Right lobe of liver (tissue), 4 donors: Measurements from ENCODE around the gene ADGRA1.

Experiments
- POLR2A ChIP-seq: fragments of 450-650 bp; IDR thresholded peaks from one replicate; pipeline ENCODE4 v1.6.1; 2017; ENCODE audit warnings: antibody characterized with exemption, mild to moderate bottlenecking
- TF ChIP-seq, protein P1 (sequence below), 4 donors: fragments of 200-600 bp in 3 of 4; fragments of 450-650 bp in 1 of 4; IDR thresholded peaks; one replicate each; pipeline versions ENCODE4 v1.5.1 to v1.8.0; 2016 to 2022; ENCODE audit warnings: antibody characterized with exemption in 4 of 4, mild to moderate bottlenecking in 2 of 4
- donor health status: DM: no; HTN: no; CAD: no.
- donor health status: DM: no; HTN: no; CAD: no.
- donor health status: DM: no; HTN: yes; CAD: no.

DNA sequence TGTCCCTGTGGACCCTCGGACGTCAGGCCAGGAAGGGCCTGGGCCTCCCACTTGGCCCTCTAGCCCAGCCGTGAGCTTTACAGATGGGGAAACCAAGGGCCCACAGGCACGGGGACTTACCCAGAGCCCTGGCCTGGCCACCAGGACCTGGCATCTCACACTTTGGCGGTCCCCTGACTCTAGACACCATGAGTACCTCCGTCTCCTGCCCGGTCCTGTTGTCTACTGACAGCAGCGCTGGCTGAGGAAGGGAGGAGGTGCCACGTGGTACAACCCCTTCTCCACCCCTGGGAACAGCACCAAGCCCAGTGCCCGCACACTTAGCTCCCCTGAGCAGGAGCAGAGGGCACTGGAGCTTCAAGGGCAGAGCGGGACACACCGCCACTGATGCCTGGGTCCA lies 26.1 kb downstream of the ADGRA1 start:
- no peak for TF ChIP-seq POLR2A
- TF ChIP-seq, protein P1, sequence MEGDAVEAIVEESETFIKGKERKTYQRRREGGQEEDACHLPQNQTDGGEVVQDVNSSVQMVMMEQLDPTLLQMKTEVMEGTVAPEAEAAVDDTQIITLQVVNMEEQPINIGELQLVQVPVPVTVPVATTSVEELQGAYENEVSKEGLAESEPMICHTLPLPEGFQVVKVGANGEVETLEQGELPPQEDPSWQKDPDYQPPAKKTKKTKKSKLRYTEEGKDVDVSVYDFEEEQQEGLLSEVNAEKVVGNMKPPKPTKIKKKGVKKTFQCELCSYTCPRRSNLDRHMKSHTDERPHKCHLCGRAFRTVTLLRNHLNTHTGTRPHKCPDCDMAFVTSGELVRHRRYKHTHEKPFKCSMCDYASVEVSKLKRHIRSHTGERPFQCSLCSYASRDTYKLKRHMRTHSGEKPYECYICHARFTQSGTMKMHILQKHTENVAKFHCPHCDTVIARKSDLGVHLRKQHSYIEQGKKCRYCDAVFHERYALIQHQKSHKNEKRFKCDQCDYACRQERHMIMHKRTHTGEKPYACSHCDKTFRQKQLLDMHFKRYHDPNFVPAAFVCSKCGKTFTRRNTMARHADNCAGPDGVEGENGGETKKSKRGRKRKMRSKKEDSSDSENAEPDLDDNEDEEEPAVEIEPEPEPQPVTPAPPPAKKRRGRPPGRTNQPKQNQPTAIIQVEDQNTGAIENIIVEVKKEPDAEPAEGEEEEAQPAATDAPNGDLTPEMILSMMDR (IDR thresholded peaks at IDR 0.05), result no peak
